ENCODE results near the gene PIBF1.

PIBF1 gene

GRCh38 chr13:73058736-73059459 lies 277.0 kb downstream of the PIBF1 start, which contains the start of gene KLF5:
TSS of gene KLF5 (plus strand) at chr13:73059005. CDS start at chr13:73059328, 323 bp downstream.
- in situ Hi-C loops (cut with MboI; ENCODE audit: low sequenced_read_pairs) = no loop called here

GRCh38 chr13:73059460-73060250 lies 277.7 kb downstream of the PIBF1 start:
- in situ Hi-C loops (cut with MboI; ENCODE audit: low sequenced_read_pairs) = no loop called here

DNA sequence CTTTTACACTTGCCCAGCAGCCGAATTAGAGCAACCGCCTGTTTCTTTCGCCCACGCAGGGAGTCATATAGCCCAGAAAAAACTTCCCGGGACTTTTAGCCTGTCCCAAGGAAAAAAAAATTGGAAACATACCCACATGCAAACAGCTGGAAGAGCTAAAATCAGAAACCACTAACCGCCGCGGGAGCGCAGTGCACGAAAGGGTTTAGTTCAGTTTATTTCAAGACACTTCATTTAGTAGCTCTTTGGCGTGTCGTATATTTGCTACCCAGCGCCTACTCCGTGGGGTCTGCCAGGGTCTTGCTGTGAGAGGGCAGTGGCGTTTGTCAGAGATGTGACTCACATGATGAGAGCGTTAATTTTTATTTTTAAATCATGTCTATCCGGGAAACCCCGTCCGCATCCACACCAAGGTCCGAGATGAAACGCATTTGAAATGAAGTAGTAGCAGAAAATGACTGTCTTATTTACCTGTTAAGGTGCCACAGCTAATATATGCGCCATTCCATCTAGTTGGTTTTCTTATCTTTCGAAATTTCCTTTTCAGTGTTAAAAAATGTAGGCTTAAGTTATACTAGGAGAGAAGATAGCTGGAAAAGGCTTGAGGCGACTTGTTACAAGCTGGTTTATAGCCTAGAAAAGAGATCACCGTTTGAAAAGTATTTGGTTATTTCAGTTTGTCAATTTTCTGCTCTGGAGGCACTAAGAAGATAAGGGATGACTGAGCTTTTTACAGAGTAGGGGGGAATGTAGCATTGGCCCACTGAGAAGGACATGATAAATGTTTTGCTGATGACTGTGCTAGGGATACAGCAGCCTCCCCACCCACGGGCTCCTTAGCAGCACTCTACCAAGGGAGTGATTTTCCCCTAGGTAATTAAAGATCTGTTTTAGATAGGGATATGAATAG lies 278.6 kb downstream of the PIBF1 start:
- in situ Hi-C loops (cut with MboI; ENCODE audit: low sequenced_read_pairs) = no loop called here

GRCh38 chr13:73061473-73061872 lies 279.5 kb downstream of the PIBF1 start:
- in situ Hi-C loops (cut with MboI; ENCODE audit: low sequenced_read_pairs) = no loop called here

- in situ Hi-C loops (cut with MboI; ENCODE audit: low sequenced_read_pairs) = no loop called here
These were observed 279.9 kb downstream of the PIBF1 start for GRCh38 chr13:73061876-73062275.

- in situ Hi-C loops (cut with MboI; ENCODE audit: low sequenced_read_pairs) = no loop called here
These were observed 280.5 kb downstream of the PIBF1 start for GRCh38 chr13:73062468-73062867.

- in situ Hi-C loops (cut with MboI; ENCODE audit: low sequenced_read_pairs) = no loop called here
These were observed 281.2 kb downstream of the PIBF1 start for GRCh38 chr13:73063166-73063565.

DNA sequence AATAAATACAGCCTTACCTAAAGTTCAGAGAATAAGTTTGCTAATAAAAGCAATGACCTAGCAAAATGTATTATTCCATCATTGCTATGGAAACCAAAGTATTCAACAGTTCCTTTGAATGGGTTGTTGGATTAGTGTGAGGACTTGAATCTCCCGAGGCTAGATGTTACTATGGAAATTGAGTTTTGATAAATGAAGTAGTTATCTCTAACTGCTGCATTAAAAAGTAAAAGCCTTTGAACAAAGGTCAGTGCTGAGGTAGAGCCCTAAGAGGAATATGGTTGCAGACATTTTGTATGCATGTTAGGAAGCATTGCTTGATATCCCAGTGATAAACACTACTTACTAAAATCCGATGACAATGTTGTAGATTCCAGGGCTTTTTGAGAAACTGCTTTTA lies 283.1 kb downstream of the PIBF1 start:
- in situ Hi-C loops (cut with MboI; ENCODE audit: low sequenced_read_pairs) = no loop called here

- in situ Hi-C loops (cut with MboI; ENCODE audit: low sequenced_read_pairs) = no loop called here
These were observed 283.9 kb downstream of the PIBF1 start for GRCh38 chr13:73065665-73066340.
